Tibial artery (tissue), 4 donors: ENCODE results near the gene KLF18.

Experiments
- DNase-seq, 2 donors: peaks; one replicate each; pipeline ENCODE4 v3.0.0-alpha.2; 2019
- H3K27ac ChIP-seq, 2 donors: fragments of 200-600 bp; sonication (generic) in 1 of 2; 1 replicate in 1 of 2; 2 replicates in 1 of 2; pipeline ENCODE4 v1.5.1; 2018 to 2019; ENCODE audit warnings: mild to moderate bottlenecking in 1 of 2
- H3K27me3 ChIP-seq, 2 donors: fragments of 200-600 bp; sonication (generic) in 1 of 2; one replicate each; pipeline versions ENCODE4 v1.5.1 to v1.6.0; 2016 to 2019
- H3K36me3 ChIP-seq, 3 donors: fragments of 200-600 bp; sonication (generic) in 2 of 3; one replicate each; pipeline ENCODE4 v1.5.1; 2016 to 2019; ENCODE audit warnings: mild to moderate bottlenecking in 2 of 3
- H3K4me1 ChIP-seq, 4 donors: fragments of 200-600 bp; sonication (generic) in 2 of 4; 1 replicate in 3 of 4; 2 replicates in 1 of 4; pipeline ENCODE4 v1.5.1; 2016 to 2019
- H3K4me3 ChIP-seq, 2 donors: fragments of 200-600 bp; sonication (generic) in 1 of 2; 1 replicate in 1 of 2; 2 replicates in 1 of 2; pipeline ENCODE4 v1.5.1; 2018 to 2019; ENCODE audit warnings: mild to moderate bottlenecking in 2 of 2
- H3K9me3 ChIP-seq, 3 donors: fragments of 200-600 bp; sonication (generic) in 1 of 3; one replicate each; pipeline ENCODE4 v1.5.1; 2016 to 2019
- CTCF ChIP-seq, 2 experiments: fragments of 200-600 bp in 1 of 2; fragments of 450-650 bp in 1 of 2; IDR thresholded peaks; one replicate each; pipeline ENCODE4 v1.5.1; 2017 to 2019; ENCODE audit warnings: antibody characterized with exemption in 2 of 2, mild to moderate bottlenecking in 1 of 2, moderate library complexity in 1 of 2
- intact Hi-C: fragments of 100-400 bp; cut with DNase I; formaldehyde crosslinking; loops from one replicate; pipeline ENCODE4 v1.15.0; 2023; ENCODE audit warnings: low total_unique reads

The KLF18 gene

GRCh38 chr1:44158871-44159270 lies 17.4 kb upstream of the KLF18 start:
- Histone ChIP-seq H3K27ac (no peak overlapping the region), H3K36me3 (no peaks in the 10 kb centered on the region), H3K4me3 (no peak overlapping the region), H3K27me3 (peaks cover 0 to 2% of the 10 kb centered on the region in 2 donors), H3K9me3 (peaks cover 0 to 5% (median 0%) of the 10 kb centered on the region in 3 donors), H3K4me1 (no peaks in the 10 kb centered on the region)
- no peak for DNase-seq
- TF ChIP-seq CTCF (IDR thresholded peaks at IDR 0.05) = no peak
- intact Hi-C loops = no loop called here

- intact Hi-C loops = no loop called here
Measured at GRCh38 chr1:44157903-44158302, 16.5 kb upstream of the KLF18 start.

GRCh38 chr1:44154049-44154448 lies 12.6 kb upstream of the KLF18 start:
- Histone ChIP-seq H3K4me3 (no peak overlapping the region), H3K9me3 (no peaks in the 10 kb centered on the region), H3K27ac (no peak overlapping the region), H3K27me3 (peaks cover 0 to 11% of the 10 kb centered on the region in 2 donors), H3K4me1 (no peaks in the 10 kb centered on the region), H3K36me3 (no peaks in the 10 kb centered on the region)
- intact Hi-C loops = no loop called here
- TF ChIP-seq CTCF (IDR thresholded peaks at IDR 0.05) = no peak
- DNase-seq = no peak

More at GRCh38 chr1:44157903-44158302, 16.5 kb upstream of the KLF18 start:
- peaks cover 0 to 5% (median 0%) of the 10 kb centered on the region in 3 donors for H3K9me3 ChIP-seq
- no peak overlapping the region for H3K27ac ChIP-seq
- no peak overlapping the region for H3K4me3 ChIP-seq
- H3K36me3 ChIP-seq = no peaks in the 10 kb centered on the region
- no peak for TF ChIP-seq CTCF (IDR thresholded peaks at IDR 0.05)
- no peak for DNase-seq
- no peaks in the 10 kb centered on the region for H3K4me1 ChIP-seq
- H3K27me3 ChIP-seq = peaks cover 0 to 9% of the 10 kb centered on the region in 2 donors

- peaks cover 0 to 12% of the 10 kb centered on the region in 2 donors for H3K27me3 ChIP-seq
- no peak overlapping the region for H3K4me3 ChIP-seq
- no peak overlapping the region for H3K27ac ChIP-seq
- no peaks in the 10 kb centered on the region for H3K36me3 ChIP-seq
- intact Hi-C loops = no loop called here
- no peaks in the 10 kb centered on the region for H3K9me3 ChIP-seq
- TF ChIP-seq CTCF (IDR thresholded peaks at IDR 0.05) = no peak
- no peaks in the 10 kb centered on the region for H3K4me1 ChIP-seq
- DNase-seq = no peak
Measured at GRCh38 chr1:44152692-44153091, 11.3 kb upstream of the KLF18 start.

- no peaks in the 10 kb centered on the region for H3K36me3 ChIP-seq
- H3K4me3 ChIP-seq = no peak overlapping the region
- H3K27ac ChIP-seq = no peak overlapping the region
- no peak for TF ChIP-seq CTCF (IDR thresholded peaks at IDR 0.05)
- peaks cover 0 to 12% of the 10 kb centered on the region in 2 donors for H3K27me3 ChIP-seq
- DNase-seq = no peak
- H3K9me3 ChIP-seq = no peaks in the 10 kb centered on the region
- intact Hi-C loops = no loop called here
- H3K4me1 ChIP-seq = no peaks in the 10 kb centered on the region
Measured at GRCh38 chr1:44151808-44152207, 10.4 kb upstream of the KLF18 start.

- Histone ChIP-seq H3K4me1 (no peaks in the 10 kb centered on the region), H3K27me3 (peaks cover 0 to 12% of the 10 kb centered on the region in 2 donors), H3K4me3 (no peak overlapping the region), H3K36me3 (no peaks in the 10 kb centered on the region), H3K9me3 (peaks cover 0 to 3% (median 0%) of the 10 kb centered on the region in 3 donors), H3K27ac (no peak overlapping the region)
- DNase-seq = no peak
- intact Hi-C loops = no loop called here
- TF ChIP-seq CTCF (IDR thresholded peaks at IDR 0.05) = no peak
Measured at GRCh38 chr1:44151332-44151731, 9.9 kb upstream of the KLF18 start.
